GM18505 (cell line): ENCODE measurements around the gene IL18BP.

Source experiments
- ATAC-seq: cut with Tn5 transposase; IDR thresholded peaks from one replicate; pipeline ENCODE4 v1.9.1; 2021; ENCODE audit not compliant: unreplicated experiment
- POLR2A ChIP-seq: IDR thresholded peaks from 4 replicates; pipeline ENCODE4 v1.6.1; 2011; ENCODE audit warnings: borderline replicate concordance; ENCODE audit not compliant: insufficient read depth, insufficient read length; ENCODE audit errors: extremely low read depth

The IL18BP gene

DNA sequence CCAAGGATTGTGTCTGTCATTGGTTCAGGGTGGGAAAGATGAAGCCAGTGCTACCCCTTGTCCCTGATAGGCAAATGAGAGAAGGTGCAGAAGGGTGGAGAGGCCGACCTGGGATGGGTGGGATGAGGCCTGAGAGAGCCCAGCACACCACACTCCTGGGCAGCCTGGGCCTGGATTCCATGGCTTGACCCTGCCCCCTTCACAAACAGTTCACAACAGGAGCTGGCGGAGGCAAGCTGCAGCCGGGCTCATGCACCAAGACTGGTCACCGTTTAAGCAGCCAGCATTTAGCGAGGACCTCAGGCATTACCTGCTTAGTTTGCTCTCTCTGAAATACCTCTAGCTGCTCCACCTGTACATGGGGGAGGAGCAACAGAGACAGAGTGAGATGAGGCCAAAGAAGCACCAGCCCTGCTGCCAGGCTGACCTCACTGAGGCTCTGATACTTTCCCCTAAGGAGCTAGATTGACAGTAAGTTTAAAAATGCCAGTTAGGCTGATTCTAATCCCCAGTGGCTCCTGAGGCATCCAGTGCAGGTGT lies 13.5 kb downstream of the IL18BP start:
- no peak for ATAC-seq
- TF ChIP-seq POLR2A, result no peak

DNA sequence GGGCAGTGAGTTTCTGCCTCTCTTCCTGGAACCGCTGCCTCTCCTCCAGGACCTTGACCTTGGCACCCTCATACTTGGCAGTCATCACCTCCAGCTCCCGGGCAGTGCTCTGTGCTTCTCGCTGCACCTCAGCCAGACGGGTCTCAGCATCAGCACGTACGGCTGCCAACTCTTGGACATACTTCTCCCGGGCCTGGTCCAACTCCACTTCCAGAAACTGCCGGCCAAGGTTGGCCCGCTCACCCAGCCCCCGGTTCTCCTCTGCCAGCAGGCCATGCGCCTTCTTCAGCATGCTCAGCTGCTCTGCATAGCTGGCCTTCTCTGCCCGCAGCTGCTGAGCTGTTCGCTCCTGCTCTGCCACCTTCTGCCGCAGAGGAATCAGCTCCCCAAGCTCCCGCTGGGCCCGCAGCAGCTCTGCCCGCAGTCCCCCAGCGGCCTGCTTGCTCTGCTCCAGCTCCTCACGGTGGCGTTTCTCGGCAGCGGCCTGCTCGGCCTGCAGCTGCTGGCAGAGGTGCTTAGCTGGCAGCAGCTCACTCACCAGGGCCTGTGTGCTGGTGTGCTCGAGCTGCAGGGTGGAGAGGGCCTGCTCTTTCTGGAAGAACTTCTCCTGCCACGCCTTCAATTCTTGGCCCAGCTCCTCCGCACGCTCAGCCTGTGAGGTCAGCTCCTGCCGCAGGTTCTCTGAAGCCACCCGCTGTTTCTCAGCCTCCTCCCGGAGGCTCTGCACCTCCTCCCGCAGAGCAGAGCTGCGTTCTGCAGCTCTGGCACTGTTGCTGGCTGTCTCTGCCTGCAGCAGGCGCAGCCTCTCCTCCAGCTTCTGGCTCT lies 14.4 kb downstream of the IL18BP start:
- ATAC-seq, result no peak
- TF ChIP-seq POLR2A, result no peak

DNA sequence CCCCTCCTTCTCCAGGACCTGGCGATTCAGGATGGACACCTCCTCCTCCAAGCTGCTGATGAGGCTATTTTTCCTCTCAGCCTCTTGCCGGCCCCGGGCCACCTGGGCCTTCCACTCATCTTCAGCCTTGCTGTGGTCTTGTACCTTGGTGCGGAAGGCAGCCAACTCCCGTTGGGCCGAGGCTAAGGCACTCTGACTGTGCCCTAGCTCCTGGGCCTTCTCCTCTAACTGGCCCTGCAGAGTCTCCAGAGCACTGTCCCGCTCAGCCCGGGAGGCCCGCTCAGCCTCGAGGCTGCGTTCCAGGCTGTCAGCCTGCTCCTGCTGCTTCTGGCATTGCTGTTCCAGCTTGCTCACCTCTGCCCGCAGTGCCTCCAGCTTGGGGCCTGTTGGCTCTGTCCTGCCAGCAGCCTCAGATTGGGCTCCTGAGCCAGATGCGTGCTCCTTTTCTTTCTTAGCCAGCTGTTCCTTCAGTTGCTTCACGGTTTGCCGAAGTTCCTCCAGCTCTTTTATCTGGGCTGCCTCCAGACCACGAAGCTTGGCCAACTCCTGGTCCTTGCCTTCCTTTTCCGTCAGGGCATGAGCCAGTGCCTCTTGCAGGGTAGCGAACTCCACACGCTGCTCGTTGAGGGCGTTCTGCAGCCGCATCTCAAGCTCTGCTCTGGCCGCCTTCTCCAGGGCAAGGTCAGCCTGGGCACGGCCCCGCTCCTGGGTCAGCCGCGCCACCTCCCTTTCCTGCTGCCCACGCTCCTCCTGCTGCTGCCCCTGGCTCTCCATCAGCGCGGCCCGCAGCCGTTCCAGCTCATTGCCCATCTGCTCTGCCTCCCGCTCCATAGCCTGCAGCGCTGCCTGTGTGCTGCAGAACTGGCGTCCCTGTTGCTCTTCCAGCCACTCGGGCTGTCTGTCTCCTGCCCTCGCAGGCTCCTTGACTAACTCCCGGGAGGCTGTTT lies 15.3 kb downstream of the IL18BP start:
- no peak for TF ChIP-seq POLR2A
- ATAC-seq, result no peak

DNA sequence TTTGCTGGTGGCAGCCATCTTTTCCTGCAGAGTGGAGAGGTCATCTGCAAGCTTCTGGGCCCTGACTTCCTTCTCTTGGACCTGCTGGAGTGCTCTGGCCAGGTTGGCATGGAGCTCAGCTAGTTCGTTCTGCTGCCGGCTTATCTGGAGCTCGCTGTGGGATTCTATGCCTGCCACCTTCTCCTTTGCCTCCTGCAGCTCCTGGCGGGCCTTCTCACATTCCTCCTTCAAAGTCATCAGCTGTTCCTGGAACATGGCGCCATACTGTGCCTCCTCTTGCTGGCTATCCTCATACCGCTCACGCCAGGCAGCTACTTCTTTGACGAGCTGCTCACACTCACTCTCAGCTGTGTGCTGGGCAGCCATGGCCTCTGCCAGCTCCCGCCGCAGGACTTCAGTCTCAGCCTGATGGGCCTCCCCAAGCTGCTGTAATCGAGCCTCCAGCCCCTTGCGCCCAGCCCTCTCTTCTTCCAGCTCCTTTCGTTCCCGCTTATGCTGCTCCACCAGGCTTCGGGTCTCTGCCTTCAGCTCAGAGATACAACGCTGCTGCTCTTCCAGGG lies 16.1 kb downstream of the IL18BP start:
- TF ChIP-seq POLR2A, result no peak
- ATAC-seq, result no peak

DNA sequence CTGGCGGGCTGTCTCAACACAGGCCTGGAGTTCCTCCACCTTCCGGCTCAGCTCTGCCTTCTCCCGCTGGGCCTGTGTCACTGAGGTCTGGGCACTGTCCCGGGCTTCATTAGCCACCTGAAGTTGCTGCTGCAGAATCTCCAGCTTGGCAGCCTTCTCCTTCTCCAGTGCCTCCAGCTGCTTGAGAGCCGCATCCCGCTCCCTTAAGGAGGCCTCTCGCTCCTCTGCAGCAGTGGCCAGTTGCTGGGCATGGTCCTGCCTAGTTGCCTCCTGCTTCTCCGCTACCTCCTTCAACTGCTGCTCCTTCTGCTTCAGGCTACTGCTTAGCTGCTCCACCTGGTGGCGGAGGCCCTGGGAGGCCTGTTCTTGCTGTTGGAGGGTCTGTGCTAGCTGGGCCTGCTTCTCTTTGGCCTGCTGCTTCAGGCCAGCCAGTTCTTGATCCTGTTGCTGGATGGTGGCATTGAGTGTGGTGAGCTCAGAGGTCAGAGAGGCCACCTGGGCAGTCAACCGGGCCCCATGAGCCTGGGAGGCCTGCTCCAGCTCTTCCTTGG lies 16.9 kb downstream of the IL18BP start:
- no peak for ATAC-seq
- TF ChIP-seq POLR2A, result no peak

DNA sequence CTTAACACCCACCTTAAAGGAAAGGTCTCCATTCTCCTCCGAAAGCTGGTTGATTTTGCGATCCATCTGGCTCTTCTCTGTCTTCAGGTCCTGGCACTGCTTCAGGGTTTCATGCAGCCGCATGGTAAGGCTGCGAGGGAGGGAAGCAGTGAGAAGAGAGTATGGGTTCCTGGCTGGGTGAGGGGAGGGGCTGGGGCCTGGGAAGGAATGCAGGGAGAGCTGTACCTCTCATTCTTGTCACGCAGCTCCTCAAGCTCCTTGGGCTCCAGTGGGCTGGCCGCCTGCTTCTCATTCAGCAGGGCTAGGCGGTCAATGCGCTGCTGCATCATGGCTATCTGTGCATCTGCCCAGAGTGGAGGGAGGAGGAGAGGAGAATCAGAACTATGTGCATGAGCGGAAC lies 19.5 kb downstream of the IL18BP start:
- ATAC-seq, result no peak
- no peak for TF ChIP-seq POLR2A

DNA sequence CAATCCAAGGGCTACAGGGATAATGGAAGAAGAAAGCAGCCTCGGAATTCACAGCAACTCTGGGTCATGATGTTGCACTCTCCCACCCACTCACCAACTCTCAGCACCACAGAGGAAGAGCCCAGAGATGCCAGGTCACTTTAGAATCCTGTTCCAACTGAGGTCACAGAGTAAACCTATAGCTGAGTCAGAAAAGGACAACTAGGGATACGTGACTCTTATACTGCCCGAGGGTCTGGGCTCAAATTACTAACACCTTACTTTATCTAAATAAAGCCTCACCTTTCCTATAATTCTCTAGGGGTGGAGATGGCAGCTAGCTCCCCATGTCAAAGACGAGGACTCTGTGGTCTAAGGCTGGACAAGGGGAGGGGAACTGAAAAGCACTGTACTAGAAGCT lies 24.6 kb downstream of the IL18BP start:
- ATAC-seq, result no peak

DNA sequence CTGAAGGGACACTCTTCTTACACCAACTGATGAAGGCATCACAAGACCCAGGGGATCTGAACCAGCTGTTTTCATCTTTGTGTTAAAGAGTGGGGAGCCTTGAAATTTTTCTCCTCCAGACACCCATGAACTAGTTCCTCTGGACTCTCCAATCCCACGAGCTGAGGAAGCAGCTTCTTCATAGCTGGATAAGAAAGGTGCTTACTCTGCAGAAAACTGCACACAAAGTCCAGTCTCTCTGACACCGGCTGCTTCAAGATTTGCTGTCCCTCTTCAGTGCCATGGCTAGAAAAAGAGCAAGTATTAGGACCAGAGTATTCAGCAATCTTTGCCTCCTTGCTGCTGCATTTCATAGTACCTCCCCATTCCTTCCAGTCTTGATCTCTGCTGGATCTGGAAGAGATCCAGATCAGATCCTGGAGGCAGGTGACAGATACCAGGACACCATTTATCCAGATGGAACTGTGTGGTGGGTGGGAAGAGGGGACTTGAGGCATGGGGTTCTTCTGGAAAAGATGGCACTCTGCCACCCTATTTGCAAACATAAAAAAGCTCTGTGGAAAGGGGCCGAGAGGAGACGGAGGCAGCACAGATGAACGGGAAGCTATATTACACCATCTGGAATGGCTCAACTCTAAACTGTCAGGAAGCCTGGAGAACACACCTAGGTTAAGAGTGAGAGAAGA lies 25.5 kb downstream of the IL18BP start:
- no peak for TF ChIP-seq POLR2A
- ATAC-seq, result no peak

More for the DNA sequence above, 24.6 kb downstream of the IL18BP start:
- no peak for TF ChIP-seq POLR2A

DNA sequence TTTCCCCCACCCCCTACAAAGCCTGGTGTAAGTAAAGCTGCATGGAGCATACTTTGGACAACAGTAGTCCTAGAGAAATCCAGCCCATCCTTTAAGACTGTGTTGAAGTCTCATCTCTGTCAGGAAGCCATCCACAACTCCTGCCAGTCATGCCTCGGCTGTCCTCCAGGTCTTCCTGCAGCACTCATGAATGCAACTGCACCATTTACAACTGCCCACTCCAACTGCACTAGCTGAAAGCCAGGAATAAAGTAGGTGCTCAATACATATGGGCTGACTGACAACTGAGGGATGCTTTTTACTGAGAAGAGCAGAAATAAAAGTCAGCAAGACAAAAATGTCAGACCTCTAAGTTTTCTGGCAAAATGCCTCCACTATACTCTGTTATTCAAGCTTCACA lies 27.4 kb downstream of the IL18BP start:
- TF ChIP-seq POLR2A, result no peak
- no peak for ATAC-seq

DNA sequence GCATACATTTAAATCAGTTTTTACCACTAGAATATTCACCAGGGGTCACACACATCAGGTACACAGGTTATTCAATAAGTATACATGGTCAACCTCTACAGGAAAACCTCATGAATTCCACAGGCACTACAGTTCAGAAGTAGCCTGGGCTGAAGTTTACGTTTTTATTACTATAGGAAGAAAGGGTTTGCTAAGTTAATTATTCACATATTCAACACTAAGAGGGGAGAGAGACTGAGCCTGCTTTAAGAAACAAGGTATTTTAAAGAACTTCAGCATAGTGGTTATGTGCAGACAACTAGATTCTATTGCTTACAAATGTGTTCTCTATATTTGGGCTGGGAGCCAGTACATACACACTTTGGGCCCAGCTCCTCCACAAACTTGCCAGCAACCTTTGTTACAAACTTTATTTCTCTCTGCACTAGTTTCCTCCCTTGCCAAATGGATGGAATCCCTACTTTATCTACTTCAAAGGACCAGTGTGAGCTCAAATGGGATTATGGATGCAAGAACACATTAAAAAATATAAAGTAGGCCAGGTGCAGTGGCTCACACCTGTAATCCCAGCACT lies 31.9 kb downstream of the IL18BP start:
- no peak for ATAC-seq

DNA sequence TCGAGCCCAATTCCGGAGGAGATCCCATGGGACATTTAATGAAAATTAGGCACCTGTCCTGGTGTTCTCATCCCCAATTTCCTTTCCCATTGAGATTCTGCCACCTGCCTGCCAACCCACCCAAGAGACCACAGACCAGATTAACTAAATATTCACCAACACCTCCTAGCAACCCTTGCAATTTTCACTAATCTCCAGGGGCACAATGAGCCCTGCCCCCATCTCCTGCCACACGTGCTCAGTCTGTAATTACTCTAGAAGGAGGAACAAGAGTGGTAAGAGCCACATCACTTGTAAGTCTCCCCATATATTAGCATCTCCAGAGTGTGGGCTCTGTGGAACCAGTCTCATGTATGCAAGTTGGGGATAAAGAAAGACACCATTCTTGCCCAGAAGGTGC lies 38.0 kb downstream of the IL18BP start:
- no peak for ATAC-seq

More for the DNA sequence above, 31.9 kb downstream of the IL18BP start:
- no peak for TF ChIP-seq POLR2A

DNA sequence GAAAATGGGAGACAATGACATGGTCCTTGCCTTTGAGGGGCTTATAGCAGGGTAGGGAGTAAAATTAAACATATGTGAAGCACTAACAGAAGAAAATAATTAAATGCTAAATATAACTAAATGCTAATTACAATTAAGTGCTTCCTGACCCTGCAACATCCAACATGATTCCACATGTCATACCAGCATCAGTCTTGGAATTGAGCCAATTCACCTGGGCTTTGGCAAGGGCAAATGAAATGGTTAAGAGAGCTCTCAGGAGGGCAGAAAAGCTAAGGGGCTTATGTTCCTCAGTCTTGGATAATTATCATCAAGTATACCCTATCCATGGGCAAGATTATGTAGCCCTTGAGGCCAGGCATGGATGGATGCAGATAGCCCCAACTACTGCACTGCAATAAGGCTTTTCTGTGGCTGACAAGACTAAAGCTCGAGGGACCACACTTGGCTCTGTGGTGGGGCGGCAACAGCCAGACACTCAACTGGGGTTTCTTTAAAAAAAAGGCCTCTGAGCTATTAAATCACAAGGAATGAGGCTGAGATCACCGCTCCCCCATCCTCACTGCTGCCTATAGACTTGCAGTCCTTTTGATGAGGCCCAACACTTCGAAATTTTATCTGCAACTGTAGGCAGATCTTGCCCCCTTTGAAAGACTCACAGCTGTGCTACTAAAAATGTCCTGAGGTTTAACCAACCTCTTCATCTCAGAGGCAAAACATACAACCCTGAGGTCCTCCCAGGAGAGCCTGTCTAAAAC lies 39.0 kb downstream of the IL18BP start:
- no peak for TF ChIP-seq POLR2A
- ATAC-seq, result no peak

More for the DNA sequence above, 38.0 kb downstream of the IL18BP start:
- no peak for TF ChIP-seq POLR2A

DNA sequence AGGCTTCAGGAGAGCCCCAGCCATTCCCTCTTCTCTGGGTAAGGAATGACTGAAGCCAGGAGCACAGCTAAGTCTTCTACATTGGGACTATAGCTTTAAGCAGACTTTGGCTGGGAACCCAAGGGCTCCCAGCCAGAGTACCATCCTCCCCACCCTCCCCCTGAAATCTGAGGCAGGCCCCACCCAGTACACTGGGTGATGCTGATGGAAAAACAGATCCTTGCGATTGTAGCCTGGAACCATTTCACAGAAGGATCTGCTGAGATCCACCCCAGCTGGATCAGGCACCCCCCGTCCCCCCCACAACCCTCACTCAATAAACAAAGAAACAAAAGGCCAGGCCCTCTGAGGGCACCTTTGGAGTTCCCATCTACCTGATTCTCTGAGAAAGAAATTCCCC lies 39.8 kb downstream of the IL18BP start:
- no peak for ATAC-seq
- TF ChIP-seq POLR2A, result no peak
